IPS-NIHi7 (cell line): ENCODE results near the gene ART1.

Experiments used
- DNase-seq: peaks from one replicate; pipeline ENCODE4 v3.0.0; 2012; ENCODE audit warnings: mixed read lengths; ENCODE audit errors: extremely low spot score

The ART1 gene

GRCh38 chr11:3712274-3712673 lies 67.3 kb downstream of the ART1 start:
- no peak for DNase-seq
